ENCODE measurements around the gene HSD17B1.
A peak's percentile ranks its signal among the peaks of the same experiment; 100 is the strongest.
"Not testable (repeated sequence)": the region's sequence is repeated elsewhere in the genome, so short reads cannot be mapped to it uniquely, and the experiment has no call there.

Gene HSD17B1

DNA sequence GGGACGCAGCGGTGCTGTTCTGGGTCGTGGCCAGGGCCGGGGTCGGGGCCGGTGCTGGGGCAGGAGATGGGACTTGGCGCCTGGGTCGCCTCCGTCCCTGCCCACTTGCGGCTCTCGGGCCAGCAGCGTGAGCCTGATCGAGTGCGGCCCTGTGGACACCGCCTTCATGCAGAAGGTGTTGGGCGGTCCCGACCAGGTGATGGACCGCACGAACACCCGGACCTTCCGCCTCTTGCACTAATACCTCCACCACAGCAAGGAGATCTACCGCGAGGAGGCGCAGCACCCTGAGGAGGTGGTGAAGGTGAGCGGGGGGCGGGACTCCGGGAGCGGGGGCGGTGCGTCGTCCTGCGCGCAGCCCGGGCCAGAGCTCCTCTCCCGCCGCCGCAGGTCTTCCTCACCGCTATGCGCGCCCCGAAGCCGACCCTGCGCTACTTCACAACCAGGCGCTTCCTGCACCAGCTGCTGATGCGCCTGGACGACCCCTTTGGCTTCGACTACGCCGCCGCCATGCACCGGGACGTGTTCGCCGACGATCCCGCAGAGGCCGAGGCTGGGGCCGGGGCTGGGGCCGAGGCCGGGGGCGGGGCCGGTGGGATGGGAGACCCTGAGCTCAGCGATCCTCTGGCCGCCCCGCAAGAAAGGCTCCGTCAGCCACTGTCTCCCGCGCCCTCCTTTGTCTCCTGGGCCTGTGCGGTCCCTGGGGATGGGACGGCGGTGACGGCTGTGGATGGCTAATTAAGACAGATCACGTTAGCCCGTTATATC is 4.5 kb upstream of the HSD17B1 start:
- DNase-seq (ENCODE audit: low read depth): no peak

DNA sequence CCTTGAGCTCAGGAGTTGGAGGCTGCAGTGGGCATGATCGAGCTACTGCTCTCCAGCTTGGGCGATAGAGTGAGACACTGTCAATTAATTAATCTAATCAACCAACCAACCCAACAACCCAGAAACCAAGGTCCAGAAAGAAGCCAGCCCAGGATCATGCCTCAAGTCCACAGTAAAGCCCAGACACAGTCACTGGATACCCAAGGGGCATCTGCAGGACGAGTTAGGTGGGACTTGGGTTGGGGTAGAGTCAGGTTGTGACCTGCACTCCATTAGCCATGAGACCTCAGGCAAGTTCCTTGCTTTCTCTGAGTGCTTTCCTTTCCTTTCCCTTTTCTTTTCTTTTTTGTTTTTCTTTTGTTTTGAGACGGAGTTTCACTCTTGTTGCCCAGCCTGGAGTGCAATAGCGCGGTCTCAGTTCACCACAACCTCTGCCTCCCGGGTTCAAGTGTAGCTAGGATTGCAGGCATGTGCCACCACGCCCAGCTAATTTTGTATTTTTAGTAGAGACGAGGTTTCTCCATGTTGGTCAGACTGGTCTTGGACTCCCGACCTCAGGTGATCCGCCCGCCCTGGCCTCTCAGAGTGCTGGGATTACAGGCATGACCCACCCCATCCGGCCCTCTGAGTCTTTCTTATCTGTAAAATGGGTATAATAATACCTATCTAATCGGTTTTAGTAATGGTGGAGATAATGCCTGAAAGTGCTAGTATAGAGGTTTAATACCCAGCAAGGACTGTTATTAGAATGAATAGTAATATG is 3.5 kb upstream of the HSD17B1 start:
- DNase-seq (ENCODE audit: low read depth): no peak

DNA sequence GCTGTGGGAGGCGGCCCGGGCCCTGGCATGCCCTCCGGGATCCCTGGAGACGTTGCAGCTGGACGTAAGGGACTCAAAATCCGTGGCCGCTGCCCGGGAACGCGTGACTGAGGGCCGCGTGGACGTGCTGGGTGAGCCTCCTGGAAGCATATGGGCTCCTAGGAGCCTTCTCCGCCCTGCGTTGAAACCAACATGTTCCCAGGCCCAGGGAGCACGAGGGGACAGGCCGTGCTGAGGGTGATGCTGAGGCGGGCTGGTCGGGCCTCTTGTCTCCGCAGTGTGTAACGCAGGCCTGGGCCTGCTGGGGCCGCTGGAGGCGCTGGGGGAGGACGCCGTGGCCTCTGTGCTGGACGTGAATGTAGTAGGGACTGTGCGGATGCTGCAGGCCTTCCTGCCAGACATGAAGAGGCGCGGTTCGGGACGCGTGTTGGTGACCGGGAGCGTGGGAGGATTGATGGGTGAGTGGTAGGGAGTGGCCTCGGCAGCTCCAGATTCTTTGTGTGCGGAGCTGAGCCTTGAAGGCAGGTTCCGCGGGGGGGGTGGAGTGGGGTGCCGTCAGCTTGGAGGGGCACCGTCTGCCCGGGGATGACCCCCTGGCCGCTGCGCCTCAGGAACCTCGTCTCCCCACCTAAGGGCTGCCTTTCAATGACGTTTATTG is 567 bp downstream of the HSD17B1 start:
- DNase-seq (ENCODE audit: low read depth): no peak

DNA sequence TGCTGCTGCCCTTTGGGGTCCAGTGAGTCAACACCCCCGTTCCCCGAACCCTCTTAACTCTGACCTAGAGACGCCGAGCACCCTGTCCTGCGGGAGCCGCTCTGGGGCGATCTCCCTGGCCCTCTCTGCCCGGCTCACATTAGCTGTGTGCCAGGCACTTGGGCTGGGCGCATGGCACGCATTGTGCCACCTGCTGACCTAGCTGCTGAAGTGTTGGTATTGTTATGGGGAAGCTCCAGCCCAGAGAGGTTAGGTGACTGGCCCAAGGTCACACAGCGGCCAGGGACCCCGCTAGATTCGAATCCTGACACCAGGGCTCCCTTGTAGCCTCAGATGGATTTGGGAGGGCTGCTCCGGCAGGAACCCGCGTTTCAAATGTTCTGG is 1.1 kb downstream of the HSD17B1 start:
- no peak for DNase-seq (ENCODE audit: low read depth)

DNA sequence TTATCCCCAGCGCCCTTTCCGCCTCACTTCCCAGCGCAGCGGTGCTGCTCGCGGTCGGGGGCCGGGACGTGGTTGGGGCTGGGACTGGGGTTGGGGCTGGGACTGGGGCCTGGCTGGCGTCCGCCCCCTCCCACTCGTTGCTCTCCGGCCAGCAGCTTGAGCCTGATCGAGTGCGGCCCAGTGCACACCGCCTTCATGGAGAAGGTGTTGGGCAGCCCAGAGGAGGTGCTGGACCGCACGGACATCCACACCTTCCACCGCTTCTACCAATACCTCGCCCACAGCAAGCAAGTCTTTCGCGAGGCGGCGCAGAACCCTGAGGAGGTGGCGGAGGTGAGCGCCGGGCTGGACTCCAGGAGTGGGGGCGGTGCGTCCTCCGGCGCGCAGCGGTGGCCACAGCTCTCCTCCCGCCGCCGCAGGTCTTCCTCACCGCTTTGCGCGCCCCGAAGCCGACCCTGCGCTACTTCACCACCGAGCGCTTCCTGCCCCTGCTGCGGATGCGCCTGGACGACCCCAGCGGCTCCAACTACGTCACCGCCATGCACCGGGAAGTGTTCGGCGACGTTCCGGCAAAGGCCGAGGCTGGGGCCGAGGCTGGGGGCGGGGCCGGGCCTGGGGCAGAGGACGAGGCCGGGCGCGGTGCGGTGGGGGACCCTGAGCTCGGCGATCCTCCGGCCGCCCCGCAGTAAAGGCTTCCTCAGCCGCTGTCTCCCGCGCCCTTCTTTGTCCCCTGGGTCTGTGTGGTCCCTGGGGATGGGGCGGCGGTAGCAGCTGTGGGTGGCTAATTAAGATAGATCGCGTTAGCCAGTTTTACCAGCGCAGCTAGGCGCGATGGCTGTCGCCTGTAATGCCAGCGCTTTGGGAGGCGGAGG is 1.8 kb downstream of the HSD17B1 start:
- peak; percentile 73 for DNase-seq (ENCODE audit: low read depth)

DNA sequence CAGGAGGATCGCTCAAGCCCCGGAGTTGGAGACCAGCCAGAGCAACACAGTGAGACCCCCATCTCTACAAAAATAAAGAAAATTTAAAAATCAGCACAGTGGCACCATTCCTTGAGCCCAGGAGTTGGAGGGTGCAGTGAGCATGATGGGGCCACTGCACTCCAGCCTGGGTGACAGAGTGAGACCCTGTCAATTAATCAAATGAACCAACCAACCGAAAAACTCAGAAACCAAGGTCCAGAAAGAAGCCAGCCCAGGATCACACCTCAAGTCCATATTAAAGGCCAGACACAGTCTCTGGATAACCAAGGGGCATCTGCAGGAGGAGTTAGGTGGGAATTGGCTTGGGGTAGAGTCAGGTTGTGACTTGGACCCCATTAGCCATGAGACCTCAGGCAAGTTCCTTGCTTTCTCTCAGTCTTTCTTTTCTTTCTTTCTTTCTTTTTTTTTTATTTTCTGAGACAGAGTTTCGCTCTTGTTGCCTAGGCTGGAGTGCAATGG is 2.4 kb downstream of the HSD17B1 start:
- DNase-seq (ENCODE audit: low read depth): no peak

DNA sequence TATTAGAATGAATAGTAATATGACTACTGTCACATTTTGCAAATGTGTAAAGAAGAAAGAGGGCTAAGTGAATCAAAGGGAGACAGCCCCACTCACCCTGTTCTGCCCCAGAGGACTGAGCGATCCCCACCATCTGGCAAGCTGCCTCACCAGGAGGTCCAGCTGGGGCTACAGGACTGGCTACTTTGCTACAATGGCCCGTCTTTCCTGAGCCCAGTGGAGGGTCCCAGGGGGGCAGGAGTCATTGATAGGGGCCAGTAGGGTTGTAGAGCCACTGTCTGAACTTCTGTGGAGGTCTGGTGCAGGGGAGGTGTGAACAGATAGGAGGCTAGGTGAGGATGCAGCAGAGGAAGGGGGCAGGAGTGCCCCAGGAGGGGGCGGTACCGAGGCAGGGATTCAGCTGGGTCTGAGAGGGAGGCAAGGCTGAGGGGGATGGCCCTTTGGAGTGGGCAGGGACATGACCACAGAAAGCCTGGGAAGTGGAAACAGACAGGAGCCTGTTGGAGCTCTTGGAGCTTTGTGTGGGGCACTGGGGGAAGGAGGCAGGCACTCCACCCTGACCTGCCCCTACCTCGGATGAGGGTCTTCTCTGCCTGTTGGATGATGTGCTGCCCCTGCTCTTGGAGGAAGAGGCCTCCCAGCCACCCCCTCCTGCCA is 3.4 kb downstream of the HSD17B1 start:
- not testable (repeated sequence) for DNase-seq (ENCODE audit: low read depth)

DNA sequence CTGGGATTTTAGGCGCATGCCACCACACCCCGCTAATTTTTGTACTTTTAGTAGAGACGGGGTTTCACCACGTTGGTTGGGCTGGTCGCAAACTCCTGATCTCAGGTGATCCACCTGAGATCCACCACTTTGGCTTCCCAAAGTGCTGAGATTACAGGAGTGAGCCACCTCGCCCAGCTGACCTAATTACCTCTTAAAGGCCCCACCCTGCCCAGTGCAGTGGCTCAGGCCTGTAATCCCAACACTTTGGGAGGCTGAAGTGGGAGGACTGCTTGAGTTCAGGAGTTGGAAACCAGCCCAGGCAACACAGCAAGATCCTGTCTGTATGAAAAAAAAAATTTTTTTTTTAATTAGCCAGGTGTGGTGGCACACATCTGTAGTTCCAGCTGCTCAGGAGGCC is 6.4 kb downstream of the HSD17B1 start:
- no peak for DNase-seq (ENCODE audit: low read depth)

DNA sequence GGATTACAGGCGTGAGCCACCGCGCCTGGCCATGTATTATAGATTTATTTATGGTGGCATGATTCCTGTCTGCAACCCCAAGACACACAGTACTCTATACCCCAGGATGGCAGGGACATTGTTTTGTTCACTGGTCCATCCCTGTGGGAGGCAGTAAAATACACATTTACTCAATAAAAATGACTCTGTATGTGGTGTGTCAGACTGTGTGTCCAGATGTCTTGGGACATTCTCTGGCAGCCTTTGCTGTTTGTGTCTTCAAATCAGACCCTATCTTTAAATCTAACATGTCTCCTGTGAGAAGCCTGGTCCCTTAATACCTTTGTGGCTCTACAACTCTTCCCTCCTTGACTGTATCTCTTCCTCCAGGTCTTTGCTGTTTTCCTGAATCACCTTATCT is 7.5 kb downstream of the HSD17B1 start:
- DNase-seq (ENCODE audit: low read depth): no peak

DNA sequence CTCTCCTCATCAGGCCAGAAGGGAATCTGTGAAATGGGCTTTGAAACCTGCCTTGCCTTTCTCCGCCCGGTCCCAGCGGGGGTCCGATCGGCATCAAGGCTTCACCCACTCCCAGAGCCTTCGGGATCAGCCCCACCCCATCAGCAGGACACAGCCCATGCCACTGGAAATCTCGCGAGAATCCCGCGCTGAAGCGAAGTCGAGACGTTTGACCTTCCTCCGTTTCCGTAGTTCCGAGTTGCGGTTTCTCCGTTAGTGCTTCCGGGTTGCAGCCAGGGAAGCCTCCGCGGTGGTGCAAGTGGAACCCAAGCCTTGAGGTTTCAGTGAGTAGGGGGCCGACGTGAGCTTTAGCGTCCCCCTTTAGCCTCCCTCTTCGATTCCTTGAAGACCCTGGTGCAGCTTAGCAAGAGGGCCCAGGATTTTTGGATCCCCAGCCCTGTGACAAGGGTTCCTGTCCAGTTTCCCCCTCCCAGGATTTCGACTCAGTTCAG is 9.2 kb downstream of the HSD17B1 start, which contains the start of gene COASY:
Gene COASY (plus strand): TSS at position 252 of the 491 bp plus-strand sequence. CDS start 475 bp downstream, outside the sequence.
- DNase-seq (ENCODE audit: low read depth): peak; percentile 97

DNA sequence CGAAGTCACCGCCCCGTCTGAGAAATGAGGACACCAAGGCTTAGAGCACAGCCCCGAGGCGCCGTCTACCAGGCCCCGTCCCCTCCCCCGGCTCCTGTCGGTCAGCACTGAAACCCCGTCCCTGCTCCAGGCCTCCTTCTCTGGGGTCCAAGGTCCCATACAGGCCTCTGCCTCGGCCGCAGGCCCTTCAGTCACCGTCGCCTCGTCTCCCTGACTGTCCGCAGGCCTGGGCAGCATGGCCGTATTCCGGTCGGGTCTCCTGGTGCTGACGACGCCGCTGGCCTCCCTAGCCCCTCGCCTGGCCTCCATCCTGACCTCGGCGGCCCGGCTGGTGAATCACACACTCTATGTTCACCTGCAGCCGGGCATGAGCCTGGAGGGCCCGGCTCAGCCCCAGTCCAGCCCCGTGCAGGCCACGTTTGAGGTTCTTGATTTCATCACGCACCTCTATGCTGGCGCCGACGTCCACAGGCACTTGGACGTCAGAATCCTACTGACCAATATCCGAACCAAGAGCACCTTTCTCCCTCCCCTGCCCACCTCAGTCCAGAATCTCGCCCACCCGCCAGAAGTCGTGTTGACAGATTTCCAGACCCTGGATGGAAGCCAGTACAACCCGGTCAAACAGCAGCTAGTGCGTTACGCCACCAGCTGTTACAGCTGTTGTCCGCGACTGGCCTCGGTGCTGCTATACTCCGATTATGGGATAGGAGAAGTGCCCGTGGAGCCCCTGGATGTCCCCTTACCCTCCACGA is 9.8 kb downstream of the HSD17B1 start:
- no peak for DNase-seq (ENCODE audit: low read depth)

DNA sequence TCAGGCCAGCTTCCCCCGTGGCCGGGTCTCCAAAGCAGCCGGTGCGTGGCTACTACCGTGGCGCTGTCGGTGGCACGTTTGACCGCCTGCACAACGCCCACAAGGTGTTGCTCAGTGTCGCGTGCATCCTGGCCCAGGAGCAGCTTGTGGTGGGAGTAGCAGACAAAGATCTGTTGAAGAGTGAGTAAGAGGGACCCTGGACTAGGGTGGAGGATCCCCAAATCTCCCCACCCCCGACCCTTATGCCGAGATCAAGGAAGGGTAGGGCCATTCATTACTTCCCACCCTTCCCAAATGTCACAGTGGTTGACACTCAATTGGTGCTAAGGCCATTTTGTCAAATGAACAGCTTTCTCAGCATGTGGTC is 10.4 kb downstream of the HSD17B1 start:
- DNase-seq (ENCODE audit: low read depth): no peak

DNA sequence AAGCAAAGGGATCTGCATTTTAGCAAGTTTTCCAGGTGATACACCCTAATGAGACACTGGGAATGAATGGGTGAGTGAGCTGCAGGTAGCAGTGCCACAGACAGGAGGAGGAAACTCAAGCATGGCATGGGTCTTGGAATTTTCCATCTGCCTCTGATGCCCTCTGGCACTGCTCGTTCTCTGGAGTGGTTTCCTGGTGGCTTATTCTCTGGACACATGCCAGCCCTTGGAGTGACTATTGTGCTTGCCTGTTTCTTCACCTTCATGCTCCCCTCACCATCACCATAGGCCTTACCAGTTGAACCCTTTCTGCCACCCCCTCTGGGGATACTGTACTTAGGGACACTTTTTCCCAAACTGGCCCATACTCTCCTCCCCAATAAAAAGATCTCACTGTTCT is 10.8 kb downstream of the HSD17B1 start:
- no peak for DNase-seq (ENCODE audit: low read depth)

DNA sequence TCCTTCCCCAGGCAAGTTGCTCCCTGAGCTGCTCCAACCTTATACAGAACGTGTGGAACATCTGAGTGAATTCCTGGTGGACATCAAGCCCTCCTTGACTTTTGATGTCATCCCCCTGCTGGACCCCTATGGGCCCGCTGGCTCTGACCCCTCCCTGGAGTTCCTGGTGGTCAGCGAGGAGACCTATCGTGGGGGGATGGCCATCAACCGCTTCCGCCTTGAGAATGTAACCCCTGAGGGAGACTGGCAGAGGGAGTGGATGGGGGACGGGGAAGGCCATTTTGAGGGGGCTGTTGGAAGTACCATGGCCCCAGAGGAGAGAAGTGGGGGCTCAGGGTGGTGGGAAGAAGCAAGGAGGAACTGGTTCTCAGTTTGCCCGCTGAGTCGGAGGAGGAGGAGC is 11.2 kb downstream of the HSD17B1 start:
- DNase-seq (ENCODE audit: low read depth): no peak

DNA sequence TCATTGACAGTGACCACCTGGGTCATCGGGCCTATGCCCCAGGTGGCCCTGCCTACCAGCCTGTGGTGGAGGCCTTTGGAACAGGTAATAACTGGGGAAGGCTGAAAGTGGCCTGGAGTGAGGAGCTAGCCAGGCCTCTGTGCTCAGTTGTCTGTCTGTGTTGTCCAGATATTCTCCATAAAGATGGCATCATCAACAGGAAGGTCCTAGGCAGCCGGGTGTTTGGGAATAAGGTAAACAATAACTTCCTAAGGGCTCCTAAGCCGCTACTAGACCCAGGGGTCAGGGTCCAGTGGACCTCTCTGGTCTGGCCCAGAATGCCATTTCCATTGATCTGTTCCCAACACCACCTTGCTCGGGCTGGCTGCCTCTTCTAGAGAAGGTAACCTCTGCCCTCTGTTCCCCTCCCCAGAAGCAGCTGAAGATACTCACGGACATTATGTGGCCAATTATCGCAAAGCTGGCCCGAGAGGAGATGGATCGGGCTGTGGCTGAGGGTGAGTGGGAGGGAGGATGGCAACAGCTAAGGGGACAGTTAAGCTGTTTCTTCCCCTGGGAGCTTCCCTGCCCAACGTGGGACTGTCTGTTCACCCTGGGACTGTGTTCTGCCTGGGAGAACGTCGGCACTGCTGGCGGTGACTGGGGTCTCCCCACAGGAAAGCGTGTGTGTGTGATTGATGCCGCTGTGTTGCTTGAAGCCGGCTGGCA is 12.2 kb downstream of the HSD17B1 start:
- no peak for DNase-seq (ENCODE audit: low read depth)

DNA sequence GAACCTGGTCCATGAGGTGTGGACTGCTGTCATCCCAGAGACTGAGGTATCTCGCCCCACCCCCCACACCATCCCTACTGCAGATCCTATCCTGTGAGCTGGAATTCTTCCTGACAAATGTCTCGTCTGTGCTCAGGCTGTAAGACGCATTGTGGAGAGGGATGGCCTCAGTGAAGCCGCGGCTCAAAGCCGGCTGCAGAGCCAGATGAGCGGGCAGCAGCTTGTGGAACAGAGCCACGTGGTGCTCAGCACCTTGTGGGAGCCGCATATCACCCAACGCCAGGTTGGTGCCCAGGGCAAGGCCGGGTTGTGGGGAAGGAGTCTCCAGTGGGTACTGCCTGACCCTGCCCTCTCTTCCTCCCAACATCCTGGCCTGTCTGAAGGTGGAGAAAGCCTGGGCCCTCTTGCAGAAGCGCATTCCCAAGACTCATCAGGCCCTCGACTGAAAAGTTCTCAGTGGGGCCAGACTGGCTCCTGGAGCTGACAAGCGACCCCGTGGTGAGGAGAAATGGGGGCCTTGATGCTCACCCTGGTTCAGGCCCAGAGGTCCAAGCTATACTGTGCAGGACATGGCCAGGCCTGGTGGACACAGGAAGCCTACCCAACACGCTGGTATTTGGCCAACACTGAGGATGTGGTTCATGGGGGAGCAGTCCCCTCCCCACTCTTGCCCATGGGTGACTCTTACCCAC is 12.9 kb downstream of the HSD17B1 start:
- no peak for DNase-seq (ENCODE audit: low read depth)

DNA sequence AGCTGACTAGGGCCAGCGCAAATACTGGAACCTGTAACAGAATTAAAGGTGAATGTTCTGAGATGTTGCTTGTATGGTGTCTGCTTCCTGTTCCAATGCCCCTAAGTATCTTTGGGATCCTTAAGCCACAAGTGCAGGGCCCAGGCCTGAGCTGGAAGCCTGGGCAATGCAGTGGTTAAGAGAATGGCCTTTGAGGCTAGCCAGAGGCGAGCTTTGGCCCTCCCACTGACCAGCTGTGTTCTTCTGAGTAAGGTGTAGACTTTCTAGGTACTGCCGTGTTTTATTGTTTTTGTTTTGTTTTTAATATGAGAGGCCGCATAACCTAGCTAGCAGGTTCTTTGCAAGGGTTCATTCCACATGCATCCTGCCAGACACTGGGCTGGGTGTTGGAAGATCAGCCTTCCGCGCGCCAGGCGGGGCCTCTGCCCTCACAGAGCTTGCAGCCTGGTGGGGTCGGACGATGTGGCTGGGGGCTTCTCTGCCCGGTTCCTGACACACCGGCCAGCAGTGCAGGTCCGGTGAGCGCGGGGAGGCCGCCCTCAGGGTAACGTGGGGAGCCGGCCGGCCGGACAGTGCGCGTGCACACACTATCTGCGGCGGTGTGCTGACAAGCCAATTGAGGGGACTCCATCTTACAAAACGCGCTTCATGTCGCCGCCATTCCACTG is 13.6 kb downstream of the HSD17B1 start:
- no peak for DNase-seq (ENCODE audit: low read depth)

DNA sequence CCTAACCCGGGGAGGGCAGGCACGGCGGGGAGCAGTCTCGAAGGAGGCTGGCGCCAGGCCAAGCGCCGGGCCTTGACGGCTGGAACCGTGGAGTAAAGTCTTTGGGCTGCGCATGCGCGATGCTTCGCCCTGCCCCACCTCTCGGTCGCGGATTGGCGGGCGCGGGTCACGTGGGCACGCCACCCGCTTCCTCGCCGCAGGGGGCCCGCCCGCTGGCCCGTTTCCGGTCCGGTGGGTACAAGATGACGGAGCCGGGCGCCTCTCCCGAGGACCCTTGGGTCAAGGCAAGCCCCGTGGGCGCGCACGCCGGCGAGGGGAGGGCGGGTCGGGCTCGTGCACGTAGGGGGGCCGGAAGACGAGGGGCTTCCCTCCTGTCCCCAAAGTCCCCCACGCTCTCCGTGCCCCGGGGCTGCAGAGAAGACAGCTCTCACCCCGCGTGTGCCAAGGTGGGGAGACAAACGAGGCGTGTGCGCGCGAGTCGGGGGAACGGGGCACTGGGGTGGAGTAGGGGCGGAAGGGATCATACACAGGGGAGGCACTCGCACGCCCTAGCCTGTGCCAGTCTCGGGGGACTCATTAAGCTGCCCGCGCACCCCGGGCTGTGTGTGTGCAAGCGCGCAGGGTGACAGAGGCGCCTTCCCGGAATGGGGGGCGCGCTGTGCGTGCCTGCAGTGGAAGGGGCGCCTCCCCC is 14.3 kb downstream of the HSD17B1 start, which contains the start of gene MLX:
Gene MLX (plus strand): TSS at position 218 of the 691 bp plus-strand sequence. CDS start 25 bp downstream, at position 243.
- peak; percentile 89 for DNase-seq (ENCODE audit: low read depth)
